ENCODE data around the gene MTF2.
A peak's percentile ranks its signal among the peaks of the same experiment; 100 is the strongest.
"Not testable (repeated sequence)": the region's sequence is repeated elsewhere in the genome, so short reads cannot be mapped to it uniquely, and the experiment has no call there.

MTF2 gene

DNA sequence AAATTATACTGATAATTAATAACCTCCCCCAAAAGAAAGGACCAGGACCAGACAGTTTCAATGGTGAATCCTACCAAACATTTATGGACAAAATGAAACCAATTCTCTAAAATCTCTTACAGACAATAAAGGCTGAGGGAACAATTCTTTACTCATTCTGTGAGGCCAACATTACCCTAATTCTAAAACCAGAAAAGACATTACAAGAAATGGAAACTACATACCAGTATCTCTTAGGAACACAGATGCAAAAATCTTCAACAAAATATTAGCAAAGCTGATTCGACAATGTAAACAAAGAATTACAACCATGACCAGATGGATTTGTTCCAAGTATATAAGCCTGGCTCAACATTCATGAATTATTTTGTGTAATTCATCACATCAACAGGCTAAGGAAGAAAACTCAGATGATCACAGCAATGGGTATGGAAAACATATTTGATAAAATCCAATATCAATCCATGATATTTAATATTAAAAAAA is 92.5 kb downstream of the MTF2 start:
- FAIRE-seq = no peak

DNA sequence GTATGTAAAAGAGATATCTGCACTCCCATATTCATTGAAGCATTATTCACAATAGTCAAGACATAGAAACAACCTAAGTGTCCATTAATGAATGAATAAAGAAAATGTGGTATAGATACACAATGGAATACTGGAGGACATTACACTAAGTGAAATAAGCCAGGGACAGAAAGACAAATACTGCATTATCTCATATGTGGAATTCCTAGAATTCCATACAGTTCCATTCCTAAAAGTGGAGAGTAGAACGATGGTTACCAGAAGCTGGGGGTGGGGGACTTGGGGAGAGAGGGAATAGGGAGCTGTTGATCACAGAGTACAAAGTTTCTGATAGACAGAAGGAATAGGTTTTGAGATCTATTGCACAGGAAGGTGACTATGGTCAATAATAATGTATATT is 93.7 kb downstream of the MTF2 start:
- TF ChIP-seq PAX5 (IDR thresholded peaks at IDR 0.05; ENCODE audit: insufficient read depth, low read length, severe bottlenecking) (no peak), POLR2A (IDR thresholded peaks at IDR 0.05; ENCODE audit: low read depth, low read length) (no peak), POU2F2 (IDR thresholded peaks at IDR 0.05; ENCODE audit: low read depth, low read length) (no peak), POLR2AphosphoS5 (IDR thresholded peaks at IDR 0.05; ENCODE audit: low read depth, low read length) (no peak), SPI1 (IDR thresholded peaks at IDR 0.05; ENCODE audit: low read depth, low read length) (no peak), TAF1 (IDR thresholded peaks at IDR 0.05; ENCODE audit: low read depth, low read length) (no peak)
- FAIRE-seq = no peak
- DNase-seq (ENCODE audit: insufficient read length, low spot score) = no peak

More for the DNA sequence above, 92.5 kb downstream of the MTF2 start:
- DNase-seq (ENCODE audit: insufficient read length, low spot score) = no peak
- TF ChIP-seq SPI1 (IDR thresholded peaks at IDR 0.05; ENCODE audit: low read depth, low read length) (no peak), POLR2AphosphoS5 (IDR thresholded peaks at IDR 0.05; ENCODE audit: low read depth, low read length) (no peak), PAX5 (IDR thresholded peaks at IDR 0.05; ENCODE audit: insufficient read depth, low read length, severe bottlenecking) (no peak)

DNA sequence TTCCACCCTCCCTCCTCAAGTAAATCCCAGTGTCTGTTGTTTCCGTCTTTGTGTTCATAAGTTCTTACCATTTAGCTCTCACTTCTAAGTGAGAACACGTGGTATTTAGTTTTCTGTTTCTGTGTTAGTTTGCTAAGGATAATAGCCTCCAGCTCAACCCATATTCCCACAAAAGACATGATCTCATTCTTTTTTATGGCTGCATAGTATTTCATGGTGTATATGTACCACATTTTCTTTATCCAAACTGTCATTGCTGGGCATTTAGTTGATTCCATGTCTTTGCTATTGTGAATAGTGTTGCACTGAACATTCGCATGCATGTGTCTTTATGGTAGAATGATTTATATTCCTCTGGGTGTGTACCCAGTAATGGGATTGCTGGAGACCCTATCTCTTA is 95.6 kb downstream of the MTF2 start:
- DNase-seq (ENCODE audit: insufficient read length, low spot score); FAIRE-seq: not testable (repeated sequence)

DNA sequence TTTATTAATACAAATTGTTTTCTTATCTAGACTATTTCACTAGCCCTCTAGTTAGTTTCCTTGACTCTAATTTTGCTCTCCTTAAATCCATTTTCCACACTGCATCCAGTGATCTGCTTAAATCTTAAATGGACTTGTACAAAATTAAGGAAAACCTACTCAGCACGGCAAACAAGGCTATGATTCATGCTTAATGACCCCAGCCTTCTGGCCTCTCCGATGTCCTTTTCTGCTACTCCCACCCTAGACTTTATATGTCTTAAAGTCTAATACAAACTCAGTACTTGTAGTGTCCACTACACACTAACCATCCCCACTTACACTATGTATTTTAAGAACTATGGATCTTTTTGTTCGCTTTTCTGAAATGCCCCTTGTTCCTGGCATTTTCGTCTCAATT is 98.9 kb downstream of the MTF2 start:
- DNase-seq (ENCODE audit: insufficient read length, low spot score) (no peak), FAIRE-seq (no peak)
- no peak for TF ChIP-seq PAX5 (IDR thresholded peaks at IDR 0.05; ENCODE audit: insufficient read depth, low read length, severe bottlenecking)

DNA sequence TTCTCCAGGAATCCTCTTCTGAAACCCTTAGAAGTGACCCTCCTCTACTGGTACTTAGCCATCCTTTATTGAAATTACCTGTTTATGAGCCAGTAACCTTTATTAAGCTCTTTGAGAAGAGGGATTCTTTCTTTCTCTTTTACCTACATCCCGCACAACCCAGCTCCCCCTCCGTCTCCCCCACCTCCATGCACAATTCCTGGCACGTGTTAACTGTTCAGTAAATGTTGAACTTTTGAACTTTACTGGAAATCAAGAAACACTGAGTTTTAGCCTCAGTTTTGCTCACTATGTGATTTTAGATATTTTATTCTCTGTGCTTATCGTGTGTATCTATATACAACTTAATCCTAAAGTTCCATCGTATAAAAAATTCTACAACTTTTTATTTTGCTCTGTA is 99.3 kb downstream of the MTF2 start:
- no peak for FAIRE-seq
- TF ChIP-seq POLR2A (IDR thresholded peaks at IDR 0.05; ENCODE audit: low read depth, low read length) (no peak), PAX5 (IDR thresholded peaks at IDR 0.05; ENCODE audit: insufficient read depth, low read length, severe bottlenecking) (no peak), POU2F2 (IDR thresholded peaks at IDR 0.05; ENCODE audit: low read depth, low read length) (no peak)

DNA sequence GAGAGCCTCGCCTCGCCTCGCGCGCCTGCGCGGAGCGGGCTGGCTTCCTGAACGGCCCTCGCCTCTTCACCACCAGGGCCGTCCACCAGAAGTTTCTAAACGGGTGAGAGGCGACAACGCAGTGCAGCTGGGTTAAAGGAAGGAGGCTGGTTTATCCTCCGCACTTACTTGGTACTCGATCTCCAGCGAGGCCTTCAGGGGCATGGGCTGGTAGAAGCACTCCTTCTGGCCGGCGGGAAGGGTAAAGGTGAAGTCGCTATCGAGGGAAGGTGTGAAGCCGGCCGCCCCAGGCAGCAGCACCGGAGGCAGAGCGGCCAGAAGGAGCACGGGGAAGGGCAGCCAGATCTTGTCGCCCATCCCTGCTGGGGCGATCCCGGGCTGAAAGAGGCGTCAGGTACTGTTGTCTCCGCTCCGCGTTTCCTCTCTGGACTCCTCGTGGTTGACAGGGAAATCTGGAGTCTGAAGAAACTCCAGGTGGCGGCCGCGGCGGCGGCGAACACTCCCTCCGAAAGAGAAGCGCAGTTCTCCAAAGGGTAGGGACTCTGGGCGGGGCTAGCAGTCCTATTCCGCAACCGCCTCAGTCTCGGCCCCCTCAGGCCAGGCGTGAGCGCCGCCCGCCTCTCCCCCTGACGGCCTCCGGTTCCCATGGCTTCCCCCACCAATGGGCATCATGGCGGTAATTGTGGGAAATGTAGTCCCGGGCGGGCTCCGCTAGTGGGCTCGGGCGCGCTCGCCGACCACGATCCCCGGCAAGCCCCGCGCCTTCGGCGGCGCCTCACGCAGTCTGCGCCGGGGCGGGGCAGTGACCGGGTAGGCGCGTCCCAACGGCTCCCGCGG is 101.0 kb downstream of the MTF2 start, which contains the start of gene TMED5:
Gene TMED5, minus strand, starts transcription at position 528 of the 837 bp plus-strand sequence. Its CDS starts 171 bp downstream, at position 357.
- DNase-seq (ENCODE audit: insufficient read length, low spot score) = peak; percentile 64
- peak; percentile 98 for FAIRE-seq
- TF ChIP-seq POLR2A (IDR thresholded peaks at IDR 0.05; ENCODE audit: low read depth, low read length) (peak; percentile 86), TAF1 (IDR thresholded peaks at IDR 0.05; ENCODE audit: low read depth, low read length) (no peak; the same call in 1 of the 2 replicates), POLR2AphosphoS5 (IDR thresholded peaks at IDR 0.05; ENCODE audit: low read depth, low read length) (peak; percentile 76), PAX5 (IDR thresholded peaks at IDR 0.05; ENCODE audit: insufficient read depth, low read length, severe bottlenecking) (no peak), SPI1 (IDR thresholded peaks at IDR 0.05; ENCODE audit: low read depth, low read length) (peak; percentile 25; the same call in 1 of the 2 replicates), POU2F2 (IDR thresholded peaks at IDR 0.05; ENCODE audit: low read depth, low read length) (peak; percentile 55)

More for the DNA sequence above, 99.3 kb downstream of the MTF2 start:
- no peak for DNase-seq (ENCODE audit: insufficient read length, low spot score)

DNA sequence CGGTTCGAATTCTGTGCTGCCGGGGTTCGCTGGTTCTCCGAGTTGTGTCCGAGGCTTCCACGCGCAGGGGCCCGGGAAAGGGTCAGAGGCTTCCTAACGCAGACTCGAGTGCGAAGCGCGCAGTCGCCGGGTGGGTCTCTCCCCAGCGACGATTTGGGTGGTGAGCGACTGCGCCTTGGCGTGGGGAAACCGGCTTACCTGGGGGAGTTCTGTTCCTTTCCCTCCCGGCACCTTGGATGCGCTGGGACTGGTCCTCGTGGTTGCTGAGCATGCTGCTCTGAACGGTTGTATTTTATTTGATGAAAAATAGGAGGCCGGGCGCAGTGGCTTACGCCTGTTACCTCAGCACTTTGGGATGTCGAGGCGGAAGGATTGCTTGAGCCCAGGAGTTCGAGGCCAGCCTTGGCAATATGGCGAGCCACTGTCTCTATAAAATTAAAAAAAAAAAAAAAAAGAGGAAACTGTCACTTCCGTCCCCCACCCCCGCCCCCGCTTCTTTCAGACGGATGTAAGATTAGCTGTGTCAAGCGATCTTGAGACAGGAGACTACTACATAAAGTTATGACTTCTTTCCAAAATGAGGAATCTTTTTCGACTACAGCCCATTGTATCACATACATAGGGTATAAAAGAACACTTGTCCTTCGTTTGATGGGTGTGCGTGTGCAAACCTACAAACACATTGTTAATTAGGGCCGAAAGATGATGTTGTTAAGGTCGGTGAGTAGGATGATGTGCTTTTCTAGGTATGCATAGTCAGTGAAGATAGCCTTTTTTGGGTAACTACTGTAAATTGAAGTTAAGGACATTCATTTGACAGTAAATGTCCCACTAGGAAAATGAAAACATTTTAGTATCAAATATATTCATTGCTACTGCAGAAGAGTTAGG is 101.9 kb downstream of the MTF2 start, which contains the start of gene CCDC18:
Gene CCDC18, plus strand, starts transcription at position 2 of the 891 bp plus-strand sequence. CDS start 2,638 bp downstream, outside the sequence.
- TF ChIP-seq PAX5 (IDR thresholded peaks at IDR 0.05; ENCODE audit: insufficient read depth, low read length, severe bottlenecking) = no peak
- TF ChIP-seq POLR2A (IDR thresholded peaks at IDR 0.05; ENCODE audit: low read depth, low read length) = no peak
- peak; percentile 39; the same call in 1 of the 2 replicates for TF ChIP-seq SPI1 (IDR thresholded peaks at IDR 0.05; ENCODE audit: low read depth, low read length)
- FAIRE-seq = no peak
- peak; percentile 17 for DNase-seq (ENCODE audit: insufficient read length, low spot score)

DNA sequence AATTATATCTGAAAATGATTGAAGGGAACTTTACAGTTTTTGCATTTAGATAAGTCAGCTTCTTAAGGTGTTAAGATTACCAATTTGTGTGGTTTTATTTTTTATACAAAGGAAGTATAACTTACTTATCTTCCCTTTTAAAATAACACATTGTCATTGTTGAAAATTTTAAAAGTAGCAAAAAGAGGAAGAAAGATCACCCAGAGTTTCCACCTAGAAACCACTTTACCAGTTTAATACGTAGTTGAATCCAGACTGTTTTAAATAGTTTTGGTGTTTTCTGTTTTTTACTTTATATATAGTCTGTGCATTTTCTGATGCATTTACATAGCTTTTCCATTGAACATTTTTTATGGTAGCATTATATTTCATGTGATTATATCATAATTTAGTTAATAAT is 107.6 kb downstream of the MTF2 start:
- FAIRE-seq (no peak), DNase-seq (ENCODE audit: insufficient read length, low spot score) (no peak)
- TF ChIP-seq TAF1 (IDR thresholded peaks at IDR 0.05; ENCODE audit: low read depth, low read length) (no peak), PAX5 (IDR thresholded peaks at IDR 0.05; ENCODE audit: insufficient read depth, low read length, severe bottlenecking) (no peak), POLR2AphosphoS5 (IDR thresholded peaks at IDR 0.05; ENCODE audit: low read depth, low read length) (no peak), POU2F2 (IDR thresholded peaks at IDR 0.05; ENCODE audit: low read depth, low read length) (no peak)

All from GM12891 (cell line).